Measurements from ENCODE around the gene JAG1.

GRCh38 chr20:10645205-10645570, 28.6 kb downstream of the JAG1 start:
- TF ChIP-seq CTCF (IDR thresholded peaks at IDR 0.05) (no peak), FOXP4 (CRISPR knock-in tag; IDR thresholded peaks at IDR 0.05) (no peak), HMGXB4 (CRISPR knock-in tag; IDR thresholded peaks at IDR 0.05) (no peak), RELA (CRISPR knock-in tag; IDR thresholded peaks at IDR 0.05; ENCODE audit: borderline replicate concordance) (no peak)
